ENCODE data around the gene SMIM43. TPM values are rescaled to one million over a fixed set of nuclear protein-coding genes. Genes with fewer than 3 reads are reported as not detected.

SMIM43 gene
- total RNA-seq, result not detected

GRCh38 chr4:121764702-121765367 lies at the start of gene SMIM43:
TSS of gene SMIM43 (minus strand) at chr4:121765164. CDS start at chr4:121765105, 59 bp downstream.

GRCh38 chr4:121800961-121801714 lies 36.2 kb upstream of the SMIM43 start, which contains the start of gene EXOSC9:
TSS of gene EXOSC9 (plus strand) at chr4:121801323. CDS start at chr4:121801425, 102 bp downstream.

Other genes starting within 250 kb of the SMIM43 start
- 100 to 1,000 TPM; 154 to 161 TPM for gene ANXA5, start 68.2 kb downstream of the SMIM43 start, total RNA-seq
- 10 to 100 TPM; 39.0 to 42.5 TPM for gene EXOSC9, start 36.2 kb upstream of the SMIM43 start, total RNA-seq
- gene CCNA2, start 58.7 kb upstream of the SMIM43 start, total RNA-seq, result 10 to 100 TPM; 74.3 to 77.9 TPM
- 10 to 100 TPM; 11.6 to 13.7 TPM for gene BBS7, start 105.3 kb upstream of the SMIM43 start, total RNA-seq
- gene TRPC3, start 186.9 kb upstream of the SMIM43 start, total RNA-seq, result under 1 TPM; 0.68 to 0.82 TPM

All from activated naive CD4-positive, alpha-beta T cell treated with anti-CD3 and anti-CD28 coated beads, Interleukin-2, amount 10 ng/mL, durations not matched to agents 5 hours and 36 hours (primary cell).